Stimulated activated CD4-positive, alpha-beta T cell treated with anti-CD3 and anti-CD28 coated beads, Interleukin-2, amount 100 ng/mL, for 24 hours (primary cell): ENCODE measurements around the gene MAS1.

Source experiments
- DNase-seq, 2 donors: peaks; one replicate each; pipeline ENCODE4 v3.0.0-alpha.2; 2020

MAS1 gene

DNA sequence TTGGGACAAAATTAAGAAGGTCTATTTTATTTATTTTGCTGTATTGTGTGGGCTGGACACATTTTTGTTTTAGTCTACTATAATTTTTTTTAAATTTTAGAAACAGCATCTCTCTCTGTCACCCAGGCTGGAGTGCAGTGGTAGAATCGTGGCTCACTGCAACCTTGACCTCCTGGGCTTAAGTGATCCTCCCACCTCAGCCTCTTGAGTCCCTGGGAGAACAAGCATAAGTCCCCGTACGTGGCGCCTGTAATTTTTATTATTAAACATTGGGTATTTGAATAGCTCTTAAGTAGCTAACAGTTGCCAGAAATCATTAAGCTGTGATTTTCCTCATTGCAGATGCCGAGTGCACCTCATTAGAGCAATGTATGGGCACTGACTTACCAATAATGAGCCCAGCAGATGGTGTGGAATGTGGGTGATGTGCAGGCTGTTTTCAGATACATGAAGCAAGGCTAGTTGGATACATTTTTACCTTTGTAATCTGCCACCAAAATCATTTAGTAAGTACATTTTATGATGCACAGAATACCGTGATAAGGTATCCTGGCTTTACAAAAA, 10.3 kb upstream of the MAS1 start:
- no peak for DNase-seq

DNA sequence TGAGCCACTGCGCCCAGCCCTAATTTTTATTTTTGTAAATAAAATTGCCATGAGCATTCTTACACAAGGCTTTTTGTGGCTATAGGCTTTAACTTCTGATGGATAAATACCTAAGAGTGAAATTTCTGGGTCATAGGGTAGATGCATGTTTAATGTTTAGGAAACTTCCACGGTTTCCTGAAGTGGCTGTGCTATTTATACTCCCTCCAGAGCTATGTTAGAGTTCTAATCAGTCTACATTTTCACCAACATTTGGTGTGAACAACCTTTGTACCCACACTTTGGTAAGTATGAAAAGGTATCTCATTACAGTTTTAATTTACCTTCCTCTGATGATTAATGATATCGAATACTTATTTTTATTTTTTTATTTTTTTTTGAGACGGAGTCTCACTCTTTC, 6.1 kb upstream of the MAS1 start:
- DNase-seq = no peak

DNA sequence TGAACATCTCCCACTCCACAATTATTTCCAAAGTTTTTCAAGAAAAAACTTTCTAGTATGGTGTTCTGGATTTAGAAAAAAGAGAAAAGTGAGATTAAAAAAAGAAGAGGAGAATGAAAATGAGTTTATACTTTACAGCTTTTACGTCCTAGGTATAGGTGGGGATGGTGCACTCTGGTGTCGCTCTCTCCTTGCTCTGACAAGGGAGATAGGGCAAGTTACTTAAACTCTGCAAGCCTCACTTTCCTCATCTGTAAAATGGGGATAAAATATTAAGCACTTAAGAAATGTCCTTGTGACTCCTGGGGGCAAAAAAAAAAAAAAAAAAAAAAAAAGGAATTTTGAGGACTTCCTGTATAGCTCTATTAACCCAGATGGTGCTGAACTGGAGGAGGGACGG, 4.5 kb upstream of the MAS1 start:
- DNase-seq = no peak

DNA sequence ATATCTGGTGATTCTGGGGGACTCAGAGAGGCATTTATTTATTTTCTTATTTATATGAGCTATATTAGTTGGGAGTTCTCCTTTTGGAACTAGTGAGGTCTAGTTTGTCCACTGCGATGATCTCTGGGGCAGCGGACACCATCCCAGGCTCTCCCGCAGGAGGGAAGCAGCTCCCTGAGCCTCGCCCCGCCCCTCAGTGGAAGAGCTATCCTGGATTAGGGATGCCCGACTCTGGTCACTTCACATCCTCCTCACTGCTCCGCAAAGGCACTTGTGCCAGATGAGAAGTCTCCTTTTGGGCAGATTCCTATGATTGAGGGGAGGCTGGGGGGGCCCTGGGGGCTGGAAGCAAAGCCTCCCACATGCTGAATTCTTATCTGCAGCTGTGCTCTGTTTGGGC, 3.6 kb upstream of the MAS1 start:
- DNase-seq = no peak

DNA sequence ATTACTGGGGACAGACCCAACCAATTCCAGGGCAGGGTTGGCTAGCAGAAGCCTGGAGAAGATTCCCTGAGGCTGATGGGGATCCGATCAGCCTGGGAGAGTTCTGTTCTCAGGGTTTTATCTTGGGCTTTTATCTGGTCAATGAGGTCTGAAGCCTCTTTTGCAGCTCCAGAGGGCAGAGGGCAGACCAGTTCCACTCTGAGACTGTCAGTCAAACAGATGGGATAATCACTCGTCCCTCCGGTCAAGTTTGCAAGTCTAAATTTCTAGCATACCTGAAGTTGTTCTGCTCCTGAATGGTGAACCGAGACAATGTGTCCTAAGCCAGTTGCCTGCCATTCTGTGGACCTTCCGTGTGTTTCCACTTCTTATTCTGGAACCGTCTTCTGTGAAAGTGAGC, 3.0 kb upstream of the MAS1 start:
- no peak for DNase-seq

DNA sequence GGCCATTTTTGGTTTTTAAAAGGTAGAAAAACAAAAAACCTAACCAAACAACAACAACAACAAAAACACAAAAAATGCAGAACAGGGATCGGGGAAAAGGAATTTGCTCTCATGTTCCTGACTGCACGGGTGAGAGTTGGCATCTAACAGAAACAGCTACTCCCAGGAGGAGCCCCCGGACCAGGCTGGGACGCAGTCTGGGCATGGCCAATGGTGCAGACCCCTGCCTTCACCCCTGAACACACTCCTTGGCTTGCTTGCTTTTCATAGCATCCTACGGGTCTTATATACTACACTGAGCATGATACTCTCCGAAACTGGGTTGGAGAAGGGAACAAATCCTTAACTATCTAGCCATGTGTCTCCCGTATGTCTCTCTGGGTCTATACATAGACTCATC, 587 bp upstream of the MAS1 start:
- DNase-seq = no peak

DNA sequence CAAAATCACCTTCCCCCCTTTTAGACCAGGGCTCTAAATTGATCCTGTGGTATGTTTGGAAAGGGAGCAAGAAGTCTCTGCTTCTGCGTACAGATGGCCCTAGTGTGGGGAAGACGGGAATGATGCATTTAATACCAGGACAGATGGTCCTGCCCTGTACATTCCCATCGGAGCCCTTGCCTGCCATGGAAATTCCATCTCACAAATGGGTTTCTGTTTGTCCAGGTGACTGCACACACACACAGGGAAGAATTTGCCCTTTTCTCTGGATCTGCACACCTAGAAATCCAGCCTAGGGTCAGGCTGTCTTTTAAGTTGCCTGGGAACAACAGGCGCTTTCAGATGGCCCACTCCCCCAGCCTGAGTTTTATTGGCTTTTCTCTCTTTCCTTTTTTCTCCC, 1.3 kb downstream of the MAS1 start:
- DNase-seq = no peak

DNA sequence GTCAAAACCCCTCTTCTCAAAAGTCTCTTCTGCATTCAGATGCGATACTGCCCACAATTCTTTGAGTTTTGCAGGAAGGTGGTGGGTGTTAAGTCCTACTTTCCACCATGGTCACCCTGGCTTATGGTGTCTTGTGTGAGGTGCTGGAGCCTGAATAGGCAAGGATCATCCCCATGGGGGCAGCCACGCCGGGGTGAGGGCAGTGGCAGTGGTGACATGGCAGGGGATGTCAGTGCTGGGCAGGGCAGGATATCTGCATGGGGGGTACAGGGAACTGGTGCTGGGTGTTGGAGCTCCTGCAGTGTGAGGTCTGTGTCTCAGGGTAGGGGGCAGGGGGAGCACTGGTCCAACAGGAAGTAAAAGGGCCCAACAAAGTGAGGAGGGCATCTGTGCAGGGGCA, 2.3 kb downstream of the MAS1 start:
- DNase-seq = no peak

DNA sequence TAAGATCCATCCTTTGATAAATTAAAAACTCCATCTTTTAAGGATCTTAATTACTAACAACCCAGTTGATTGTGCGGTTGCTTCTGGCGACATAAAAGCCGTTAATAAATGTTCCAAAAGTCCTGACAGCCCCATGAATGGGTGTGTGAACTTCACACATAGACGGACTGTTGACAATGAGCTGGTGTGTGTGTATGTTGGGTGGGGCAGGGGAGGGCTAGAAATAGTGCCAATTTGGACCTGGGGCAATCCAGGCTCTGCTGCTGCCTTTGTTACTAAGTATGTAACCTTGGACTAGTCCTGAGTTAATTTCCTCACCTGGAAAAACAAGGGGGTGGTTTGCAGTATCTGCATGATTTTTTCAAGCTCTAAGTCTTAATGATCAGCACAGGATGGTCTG, 4.2 kb downstream of the MAS1 start:
- no peak for DNase-seq

DNA sequence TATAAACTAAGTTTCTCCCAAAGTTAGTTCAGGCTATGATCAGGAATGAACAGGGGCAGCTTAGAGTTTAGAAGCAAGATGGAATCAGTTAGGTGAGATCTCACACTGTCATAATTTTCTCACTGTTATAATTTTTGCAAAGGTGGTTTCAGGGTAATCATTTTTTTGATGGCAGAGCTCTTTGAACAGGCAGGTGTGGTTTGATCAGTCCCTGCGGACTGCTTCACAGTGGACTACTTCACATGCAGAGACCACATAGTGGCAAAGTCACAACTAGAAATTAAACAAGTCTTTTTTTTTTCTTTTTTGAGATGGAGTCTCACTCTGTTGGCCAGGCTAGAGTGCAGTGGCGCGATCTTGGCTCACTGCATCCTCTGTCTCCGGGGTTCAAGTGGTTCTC, 6.8 kb downstream of the MAS1 start:
- no peak for DNase-seq

DNA sequence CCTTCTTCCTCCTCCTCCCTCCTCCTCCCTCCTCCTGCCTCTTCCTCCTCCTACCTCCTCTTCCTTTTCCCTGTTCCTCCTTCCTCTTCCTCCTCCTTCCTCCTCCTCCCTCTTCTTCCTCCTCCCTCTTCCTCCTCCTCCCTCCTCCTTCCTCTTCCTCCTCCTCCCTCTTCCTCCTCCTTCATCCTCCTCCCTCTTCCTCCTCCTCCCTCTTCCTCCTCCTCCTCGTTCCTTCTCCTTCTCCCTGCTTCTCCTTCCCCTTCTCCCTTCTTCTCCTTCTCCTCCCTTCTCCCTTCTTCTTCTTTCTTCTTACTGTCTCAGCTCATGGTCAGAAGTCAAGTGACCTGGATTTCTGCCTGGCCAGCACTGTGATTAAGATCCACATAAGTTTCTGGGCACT, 7.7 kb downstream of the MAS1 start:
- DNase-seq = no peak

DNA sequence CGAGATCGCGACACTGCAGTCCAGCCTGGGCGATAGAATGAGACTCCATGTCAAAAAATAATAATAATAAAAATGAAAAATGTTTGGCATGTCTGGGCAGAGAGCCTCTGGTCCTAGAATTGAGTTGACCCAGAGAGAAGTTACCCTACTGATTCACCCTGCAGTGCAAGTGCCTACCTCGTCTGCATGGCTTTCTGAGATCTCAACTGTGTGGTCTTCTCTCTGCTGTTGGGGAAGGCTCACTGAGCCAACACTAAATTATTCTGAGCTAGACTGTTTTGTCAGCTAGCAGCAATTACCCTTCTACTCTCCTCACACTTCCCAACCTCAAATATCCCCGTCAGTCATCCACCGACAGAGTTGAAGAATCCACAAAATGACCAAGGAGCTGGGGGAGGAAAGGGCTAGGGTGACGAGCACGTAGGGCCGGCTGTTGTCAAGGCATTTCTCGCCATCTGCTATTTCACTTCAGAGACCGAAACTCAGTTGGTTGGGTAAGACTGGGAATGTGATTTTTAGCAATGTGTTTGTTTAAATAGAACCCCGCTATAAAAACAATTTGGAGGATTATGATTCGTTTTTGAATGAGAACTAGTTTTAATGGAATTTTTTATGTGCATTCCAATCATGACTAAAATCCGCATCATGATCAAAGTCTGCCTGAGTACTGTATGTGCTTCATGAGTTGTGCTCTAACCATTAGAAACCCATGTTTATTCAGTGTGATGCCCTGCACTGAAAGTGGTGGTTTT, 9.4 kb downstream of the MAS1 start:
- DNase-seq = no peak

DNA sequence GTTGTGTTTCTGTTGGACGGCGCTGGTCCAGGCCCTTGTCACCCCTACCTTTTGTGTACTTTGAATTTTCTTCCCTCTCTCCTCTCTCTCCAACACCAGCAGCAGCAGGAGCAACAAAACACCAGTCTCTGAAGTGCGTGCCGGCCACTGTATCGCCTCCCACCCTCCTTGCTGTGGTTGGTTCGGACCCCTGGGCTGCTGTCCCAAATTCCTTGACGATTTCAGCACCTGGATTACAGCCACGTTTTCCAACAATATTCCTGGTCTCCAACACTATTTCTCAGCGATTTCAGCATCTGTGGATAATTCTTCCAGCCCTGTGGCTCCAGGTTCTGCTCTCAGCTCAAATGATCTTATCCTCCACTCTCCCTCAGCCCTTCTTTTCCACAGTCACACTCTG, 11.8 kb downstream of the MAS1 start:
- no peak for DNase-seq

DNA sequence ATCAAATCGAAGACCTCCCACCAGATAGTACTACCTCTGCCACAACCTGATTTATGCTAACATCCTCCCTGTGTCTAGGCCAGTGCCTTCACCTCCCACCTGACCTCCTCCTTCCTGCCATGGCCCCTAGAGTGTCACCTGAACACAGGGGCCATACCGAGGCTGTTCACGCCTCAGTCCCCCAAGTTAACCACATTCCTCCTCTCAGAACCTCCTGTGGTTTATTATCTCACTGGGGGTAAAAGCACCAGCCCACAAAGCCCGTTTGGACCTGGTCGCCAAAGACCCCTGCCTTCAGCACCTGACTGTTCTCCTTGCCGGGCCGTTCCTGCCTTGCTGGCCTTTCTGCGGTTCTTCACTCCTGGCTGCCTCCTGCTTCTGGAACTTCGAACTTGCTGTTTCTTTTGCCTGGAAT, 13.7 kb downstream of the MAS1 start:
- DNase-seq = no peak

DNA sequence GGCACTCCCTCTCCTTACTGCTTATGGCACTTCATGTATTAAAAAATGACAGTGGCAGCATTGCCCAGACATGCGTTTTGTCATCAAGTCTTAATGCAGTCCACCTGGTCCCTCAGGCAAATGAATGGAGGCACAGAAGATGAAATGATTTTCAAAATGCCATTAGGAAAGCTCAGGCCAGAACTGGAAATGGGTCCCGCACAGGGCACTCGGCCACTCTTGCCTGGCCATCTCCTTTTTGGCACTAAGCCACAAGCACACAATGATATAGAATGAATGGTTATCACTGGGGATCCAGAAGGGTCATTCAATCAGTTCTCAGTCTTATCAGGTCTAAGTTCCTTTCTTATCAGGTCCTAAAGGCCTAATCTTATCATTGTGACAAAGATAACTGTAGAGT, 15.6 kb downstream of the MAS1 start:
- DNase-seq = no peak

DNA sequence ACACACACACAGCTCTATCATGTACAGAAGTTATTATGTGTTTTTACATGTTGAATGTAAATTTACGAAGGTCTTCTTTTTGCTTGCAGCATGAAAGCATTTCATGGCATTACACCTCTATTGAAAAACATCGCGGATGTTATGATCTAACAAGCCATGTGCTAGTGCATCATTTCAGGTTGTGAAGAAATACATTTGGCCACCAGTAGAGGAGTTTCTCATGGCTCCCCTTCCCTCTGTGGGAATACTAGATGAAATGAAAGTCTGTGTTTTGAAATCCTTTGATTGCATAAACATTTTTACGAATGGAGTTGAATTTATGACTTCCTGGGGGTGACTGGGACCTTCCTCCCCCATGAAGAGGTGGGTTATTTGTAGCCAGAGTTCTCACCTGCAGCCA, 17.7 kb downstream of the MAS1 start:
- no peak for DNase-seq

DNA sequence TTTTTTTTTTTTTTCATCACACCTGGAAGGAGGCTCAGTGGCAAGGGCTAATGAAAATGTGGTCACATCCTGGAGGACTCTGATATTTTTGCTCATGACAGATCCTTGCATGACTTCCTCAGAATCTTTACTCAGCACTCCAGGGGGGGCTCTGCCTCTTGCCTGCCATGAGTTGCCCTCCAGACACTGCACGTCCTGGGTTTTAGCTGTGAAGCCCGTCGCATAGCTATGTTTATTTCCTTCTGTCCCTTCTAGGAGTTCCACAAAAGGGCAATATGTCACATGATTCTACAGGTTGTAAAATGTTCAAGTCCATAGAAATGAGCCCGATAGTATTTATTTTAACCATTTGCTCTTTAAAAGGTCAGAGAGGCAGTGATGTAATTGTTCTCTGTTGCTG, 18.2 kb downstream of the MAS1 start:
- no peak for DNase-seq

DNA sequence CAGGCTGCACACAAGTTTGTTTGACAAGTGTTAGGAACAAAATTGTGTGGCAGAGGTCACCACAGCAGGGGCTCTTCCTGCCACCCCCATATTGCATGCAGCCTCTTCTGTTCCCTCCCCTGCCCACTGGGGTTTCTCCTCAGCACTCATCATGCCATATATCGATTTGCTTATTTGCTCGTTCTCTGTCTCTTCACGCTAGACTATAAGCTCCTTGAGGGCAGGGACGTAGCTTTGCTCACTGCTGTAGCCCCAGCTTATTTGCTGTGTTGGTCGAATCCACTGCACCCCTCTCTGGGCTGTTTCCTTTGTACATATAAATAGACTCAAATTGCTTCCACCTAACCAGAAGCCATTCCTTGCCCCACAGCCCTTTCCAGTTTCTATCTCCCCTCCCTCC, 19.6 kb downstream of the MAS1 start:
- no peak for DNase-seq

DNA sequence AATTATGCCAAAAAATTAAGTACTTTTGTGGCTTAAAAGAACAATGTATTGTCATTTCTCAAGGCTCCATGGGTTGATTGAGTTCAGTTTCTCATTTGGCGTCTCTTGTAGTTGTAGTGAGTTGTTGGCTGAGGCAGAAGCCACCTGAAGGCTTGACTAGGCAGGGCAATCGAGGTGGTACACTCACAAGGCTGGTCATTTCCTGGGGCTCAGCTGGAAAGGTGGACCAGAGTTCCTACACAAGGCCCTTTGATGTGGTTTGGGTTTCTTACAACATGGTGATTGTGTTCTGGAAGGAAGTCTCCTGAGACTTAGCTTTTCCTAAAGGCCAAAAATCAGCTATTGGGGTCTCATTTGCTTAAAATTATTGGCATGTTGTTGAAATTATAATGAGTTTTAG, 22.6 kb downstream of the MAS1 start:
- DNase-seq = no peak

DNA sequence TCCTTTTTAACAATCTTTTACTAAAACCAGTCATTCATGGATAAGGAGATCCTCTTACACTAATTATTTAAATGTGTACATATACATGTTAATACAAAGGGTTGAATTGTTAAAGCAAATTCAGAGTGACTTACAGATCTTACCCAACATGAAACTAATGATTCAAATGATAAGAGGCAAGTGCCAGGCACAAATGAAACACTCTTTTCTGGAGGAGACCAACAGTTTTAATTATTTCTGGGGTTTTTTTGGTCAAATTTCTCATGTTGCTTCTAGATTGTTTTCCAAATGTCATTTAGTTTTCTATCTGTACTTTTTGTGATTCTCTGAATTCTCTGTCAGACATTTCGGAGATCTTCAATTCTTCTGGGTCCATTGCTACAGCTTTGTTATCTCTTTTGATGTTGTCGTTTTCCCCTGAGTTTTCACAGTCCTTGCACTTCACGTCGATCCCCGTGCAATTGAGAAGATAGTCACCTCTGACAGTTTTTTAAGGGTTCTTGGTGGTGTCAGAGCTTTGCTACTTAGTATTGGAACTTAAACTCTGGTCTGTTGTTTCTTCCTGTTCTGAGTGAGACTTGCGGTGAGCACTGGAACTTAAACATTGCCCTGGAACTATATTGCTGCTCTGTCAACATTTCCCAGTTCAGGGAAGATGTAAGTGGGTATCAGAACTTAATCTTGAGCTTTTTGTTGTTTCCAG, 23.2 kb downstream of the MAS1 start:
- no peak for DNase-seq

DNA sequence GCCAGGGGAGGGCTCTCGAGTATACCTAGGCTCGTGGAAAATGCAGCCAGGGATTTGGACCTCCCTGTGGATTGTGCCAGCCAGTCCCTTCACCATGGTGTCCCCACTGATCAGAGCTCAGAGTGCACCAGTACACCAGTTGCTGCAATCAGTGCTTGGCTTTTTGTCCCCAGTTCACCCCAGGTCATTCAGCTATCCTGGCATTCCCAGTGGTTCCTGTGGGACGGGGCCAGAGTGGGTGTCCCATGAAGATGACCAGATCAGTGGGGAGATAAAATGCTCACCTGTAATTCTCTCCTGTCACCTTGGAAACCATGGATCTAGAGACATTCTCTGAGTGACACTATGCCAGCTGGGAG, 23.8 kb downstream of the MAS1 start:
- DNase-seq = no peak

DNA sequence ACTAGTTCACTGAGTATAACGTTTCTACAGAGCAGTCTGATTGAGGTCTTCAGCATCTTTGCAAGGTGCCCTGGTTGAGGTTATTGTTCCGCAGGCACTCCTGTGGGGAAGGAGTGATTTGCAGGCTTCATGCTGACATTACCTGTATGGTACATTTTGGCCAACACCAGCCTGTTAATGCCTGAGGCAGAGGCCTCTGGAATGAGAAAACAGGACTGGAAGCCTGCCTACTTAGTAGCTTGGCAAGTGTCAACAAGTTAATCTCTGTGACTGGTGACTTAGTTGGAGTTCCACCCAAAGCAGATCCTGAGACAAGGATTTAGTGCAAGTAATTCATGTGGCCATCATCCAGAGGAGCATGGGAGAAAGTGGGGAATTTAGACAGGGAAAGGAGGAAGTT, 24.6 kb downstream of the MAS1 start:
- no peak for DNase-seq

DNA sequence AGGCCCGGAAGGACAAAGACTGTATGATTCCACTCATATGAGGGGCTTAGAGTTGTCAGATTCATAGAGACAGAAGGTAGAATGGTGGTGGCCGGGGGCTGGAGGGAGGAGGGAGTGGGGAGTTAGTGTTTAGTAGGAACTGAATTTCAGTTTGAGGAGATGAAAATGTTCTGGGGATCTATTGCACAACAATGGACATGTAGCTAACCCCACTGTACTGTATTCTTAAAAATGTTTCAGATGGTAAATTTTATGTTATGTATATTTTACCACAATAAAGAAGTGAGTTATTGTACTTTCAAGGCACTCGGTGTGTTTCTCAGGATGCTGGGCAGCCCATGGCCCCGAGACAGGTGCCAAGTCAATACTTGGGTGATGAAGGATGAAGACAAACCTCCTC, 25.4 kb downstream of the MAS1 start:
- no peak for DNase-seq

DNA sequence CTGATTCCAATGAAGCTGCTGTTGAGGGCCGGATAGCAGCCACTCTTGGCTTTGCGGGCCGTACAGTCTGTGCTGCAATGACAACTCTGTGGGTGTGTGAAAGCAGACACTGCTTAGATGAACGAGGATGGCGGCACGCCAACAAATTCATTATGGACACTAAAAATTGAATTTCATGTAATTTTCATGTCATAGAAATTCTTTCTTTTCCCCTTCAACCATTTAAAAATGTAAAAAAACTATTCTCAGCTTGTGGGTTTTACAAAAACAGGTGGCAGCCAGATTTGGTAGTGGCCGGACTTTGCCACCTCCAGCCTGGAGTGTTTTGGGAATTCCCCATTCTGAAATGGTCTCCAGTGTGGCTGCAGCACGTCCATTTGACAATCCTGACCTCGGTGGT, 26.0 kb downstream of the MAS1 start:
- no peak for DNase-seq

DNA sequence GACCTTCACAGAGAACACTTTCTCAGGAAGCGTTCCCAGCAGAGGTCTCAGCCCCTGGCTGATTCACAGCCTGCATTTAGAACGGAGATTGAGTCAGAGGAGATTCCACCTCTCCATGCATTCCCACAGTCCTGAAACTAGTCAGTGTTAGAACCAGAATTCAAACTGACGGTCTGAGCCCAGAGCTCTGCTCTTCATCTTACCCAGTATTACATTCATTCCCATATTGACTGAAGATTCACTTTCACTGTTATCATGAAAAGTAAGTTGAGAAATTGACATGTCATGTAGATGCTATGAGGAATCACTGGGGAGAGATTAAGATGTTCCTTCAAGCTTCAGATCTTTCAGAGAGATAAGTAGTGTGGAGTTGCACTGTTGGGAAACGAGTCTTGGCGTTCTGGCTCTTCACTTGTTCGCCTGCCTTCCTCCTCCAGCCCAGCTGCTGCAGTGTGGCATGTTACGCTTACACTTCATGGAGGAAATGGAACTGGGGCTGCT, 28.3 kb downstream of the MAS1 start:
- no peak for DNase-seq
